GM19023 (cell line): ENCODE results near the gene KCTD21.
"Not testable (repeated sequence)": the region's sequence is repeated elsewhere in the genome, so short reads cannot be mapped to it uniquely, and the experiment has no call there.

Experiments used
- ATAC-seq: cut with Tn5 transposase; IDR thresholded peaks from one replicate; pipeline ENCODE4 v1.9.1; 2021; ENCODE audit warnings: mild to moderate bottlenecking, moderate library complexity; ENCODE audit not compliant: unreplicated experiment

Gene KCTD21

GRCh38 chr11:78188286-78189173 is at the start of gene KCTD21, which contains the start of gene USP35:
Gene KCTD21, minus strand, starts transcription at chr11:78188626. Its CDS starts 14,072 bp downstream, at chr11:78174554.
Gene USP35, plus strand, starts transcription at chr11:78188919. Its CDS starts 7,327 bp downstream, at chr11:78196246.
- ATAC-seq = peak; percentile 94

- no peak for ATAC-seq
These were observed 49.0 kb upstream of the KCTD21 start for GRCh38 chr11:78237293-78238046.

- ATAC-seq = no peak
These were observed 45.6 kb upstream of the KCTD21 start for GRCh38 chr11:78234006-78234405.

- not testable (repeated sequence) for ATAC-seq
These were observed 44.6 kb upstream of the KCTD21 start for GRCh38 chr11:78233046-78233445.

GRCh38 chr11:78231962-78232501 is 43.6 kb upstream of the KCTD21 start:
- ATAC-seq = no peak

- no peak for ATAC-seq
These were observed 41.9 kb upstream of the KCTD21 start for GRCh38 chr11:78230161-78230877.

- ATAC-seq = no peak
These were observed 40.7 kb upstream of the KCTD21 start for GRCh38 chr11:78229106-78229505.

- ATAC-seq = no peak
These were observed 40.0 kb upstream of the KCTD21 start for GRCh38 chr11:78228467-78228866.

- no peak for ATAC-seq
These were observed 39.5 kb upstream of the KCTD21 start for GRCh38 chr11:78227921-78228320.

GRCh38 chr11:78226684-78227680 is 38.6 kb upstream of the KCTD21 start:
- no peak for ATAC-seq

GRCh38 chr11:78224906-78225420 is 36.5 kb upstream of the KCTD21 start:
- no peak for ATAC-seq

- no peak for ATAC-seq
These were observed 36.1 kb upstream of the KCTD21 start for GRCh38 chr11:78224506-78224905.

GRCh38 chr11:78223320-78223954 is 35.0 kb upstream of the KCTD21 start:
- ATAC-seq = peak; percentile 79

GRCh38 chr11:78222726-78223125 is 34.3 kb upstream of the KCTD21 start:
- ATAC-seq = not testable (repeated sequence)

- no peak for ATAC-seq
These were observed 33.2 kb upstream of the KCTD21 start for GRCh38 chr11:78221396-78222315.

- ATAC-seq = no peak
These were observed 32.1 kb upstream of the KCTD21 start for GRCh38 chr11:78220218-78221157.
